ENCODE data around the gene SCAI. TPM values are rescaled to one million over a fixed set of nuclear protein-coding genes. Genes with fewer than 3 reads are reported as not detected.

Gene SCAI
- total and polyA plus RNA-seq, 5 donors: 1.9 to 5.5 (median 4.9) TPM

- WGBS: 93% methylated on average over 2 of the region's 2 CpGs
- intact Hi-C loops (cut with DNase I): no loop called here
- no peak overlapping the region for H3K27ac ChIP-seq (ENCODE audit: low read length)
- H3K27me3 ChIP-seq (ENCODE audit: control insufficient read depth, insufficient read depth): no peaks in the 10 kb centered on the region
- no peaks in the 10 kb centered on the region for H3K9me3 ChIP-seq (ENCODE audit: control insufficient read depth, low read length)
- no peak for DNase-seq
- no peak overlapping the region for H3K4me3 ChIP-seq (ENCODE audit: low read length)
- H3K4me1 ChIP-seq (ENCODE audit: control insufficient read depth, insufficient read depth, low read length): no peaks in the 10 kb centered on the region
- no peak for ATAC-seq
Observed at GRCh38 chr9:124913378-124913777, 229.9 kb downstream of the SCAI start.

DNA sequence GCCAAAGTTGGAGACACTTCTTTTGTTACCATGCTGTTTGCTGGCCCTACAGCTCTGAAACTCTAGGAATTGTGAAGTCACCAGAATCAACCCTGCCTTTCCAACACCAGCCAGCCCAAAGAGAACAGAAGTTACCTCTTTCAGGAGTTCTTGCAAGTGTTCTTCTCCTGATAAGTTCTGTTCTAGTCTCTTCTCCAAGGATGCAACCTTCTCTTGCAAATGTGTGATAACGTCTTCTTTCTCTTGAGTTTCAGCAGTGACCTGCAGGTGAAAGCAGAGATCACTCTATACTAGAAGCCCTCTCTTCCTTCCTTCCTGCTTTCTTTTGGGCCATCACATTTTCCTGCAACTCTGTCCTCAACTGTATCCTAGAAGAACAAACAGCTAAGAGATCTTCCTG lies 231.6 kb downstream of the SCAI start:
- Histone ChIP-seq H3K27ac (ENCODE audit: low read length) (no peak overlapping the region), H3K27me3 (ENCODE audit: control insufficient read depth, insufficient read depth) (no peaks in the 10 kb centered on the region), H3K9me3 (ENCODE audit: control insufficient read depth, low read length) (no peaks in the 10 kb centered on the region), H3K4me3 (ENCODE audit: low read length) (no peak overlapping the region), H3K4me1 (ENCODE audit: control insufficient read depth, insufficient read depth, low read length) (no peaks in the 10 kb centered on the region)
- DNase-seq (no peak), ATAC-seq (no peak)
- WGBS: 87% methylated on average over 1 of the region's 1 CpG
- intact Hi-C loops (cut with DNase I): no loop called here

GRCh38 chr9:124908098-124908497 lies 235.2 kb downstream of the SCAI start:
- WGBS: 83% methylated on average over 2 of the region's 2 CpGs
- Histone ChIP-seq H3K27me3 (ENCODE audit: control insufficient read depth, insufficient read depth) (no peaks in the 10 kb centered on the region), H3K4me3 (ENCODE audit: low read length) (no peak overlapping the region), H3K4me1 (ENCODE audit: control insufficient read depth, insufficient read depth, low read length) (no peaks in the 10 kb centered on the region), H3K27ac (ENCODE audit: low read length) (no peak overlapping the region), H3K9me3 (ENCODE audit: control insufficient read depth, low read length) (no peaks in the 10 kb centered on the region)
- intact Hi-C loops (cut with DNase I): no loop called here
- ATAC-seq (no peak), DNase-seq (no peak)

DNA sequence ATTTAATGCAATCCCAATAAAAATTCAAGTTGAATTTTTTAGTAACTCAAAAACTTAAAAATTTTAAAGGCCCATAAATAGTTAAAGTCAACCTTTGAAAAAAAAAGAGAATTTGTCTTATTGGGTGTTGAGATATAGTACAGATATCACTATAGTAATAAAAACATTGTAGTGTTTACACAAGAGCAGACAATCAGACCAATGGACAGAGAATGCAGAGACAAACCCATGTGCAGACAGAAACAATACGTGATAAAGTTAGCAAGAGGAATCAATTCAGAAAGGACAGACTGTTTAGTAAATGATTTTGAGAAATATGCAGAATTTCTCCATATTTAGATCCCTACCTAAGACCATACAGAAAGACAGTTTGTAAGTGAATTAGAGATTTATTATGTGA lies 236.4 kb downstream of the SCAI start:
- H3K27me3 ChIP-seq (ENCODE audit: control insufficient read depth, insufficient read depth): no peaks in the 10 kb centered on the region
- ATAC-seq (no peak), DNase-seq (no peak)
- WGBS: 74% methylated on average over 1 of the region's 1 CpG
- no peaks in the 10 kb centered on the region for H3K9me3 ChIP-seq (ENCODE audit: control insufficient read depth, low read length)
- H3K4me3 ChIP-seq (ENCODE audit: low read length): no peak overlapping the region
- no peaks in the 10 kb centered on the region for H3K4me1 ChIP-seq (ENCODE audit: control insufficient read depth, insufficient read depth, low read length)
- intact Hi-C loops (cut with DNase I): no loop called here
- H3K27ac ChIP-seq (ENCODE audit: low read length): no peak overlapping the region

- WGBS: 90% methylated on average over 9 of the region's 9 CpGs
- no peaks in the 10 kb centered on the region for H3K9me3 ChIP-seq (ENCODE audit: control insufficient read depth, low read length)
- intact Hi-C loops (cut with DNase I): no loop called here
- DNase-seq: no peak
- H3K27me3 ChIP-seq (ENCODE audit: control insufficient read depth, insufficient read depth): no peaks in the 10 kb centered on the region
- no peak overlapping the region for H3K27ac ChIP-seq (ENCODE audit: low read length)
- no peak for ATAC-seq
- H3K4me3 ChIP-seq (ENCODE audit: low read length): no peak overlapping the region
- H3K4me1 ChIP-seq (ENCODE audit: control insufficient read depth, insufficient read depth, low read length): no peaks in the 10 kb centered on the region
Observed at GRCh38 chr9:124899845-124900244, 243.5 kb downstream of the SCAI start.

- no peaks in the 10 kb centered on the region for H3K27me3 ChIP-seq (ENCODE audit: control insufficient read depth, insufficient read depth)
- DNase-seq: no peak
- no peaks in the 10 kb centered on the region for H3K9me3 ChIP-seq (ENCODE audit: control insufficient read depth, low read length)
- 83% methylated on average over 6 of the region's 6 CpGs for WGBS
- intact Hi-C loops (cut with DNase I): no loop called here
- no peak overlapping the region for H3K4me3 ChIP-seq (ENCODE audit: low read length)
- H3K4me1 ChIP-seq (ENCODE audit: control insufficient read depth, insufficient read depth, low read length): no peaks in the 10 kb centered on the region
- no peak overlapping the region for H3K27ac ChIP-seq (ENCODE audit: low read length)
- no peak for ATAC-seq
Observed at GRCh38 chr9:124897570-124898460, 245.5 kb downstream of the SCAI start.

GRCh38 chr9:124894741-124895170 lies 248.6 kb downstream of the SCAI start:
- H3K9me3 ChIP-seq (ENCODE audit: control insufficient read depth, low read length): no peaks in the 10 kb centered on the region
- no peaks in the 10 kb centered on the region for H3K27me3 ChIP-seq (ENCODE audit: control insufficient read depth, insufficient read depth)
- no peak for ATAC-seq
- H3K4me3 ChIP-seq (ENCODE audit: low read length): no peak overlapping the region
- no peak overlapping the region for H3K27ac ChIP-seq (ENCODE audit: low read length)
- no peaks in the 10 kb centered on the region for H3K4me1 ChIP-seq (ENCODE audit: control insufficient read depth, insufficient read depth, low read length)
- intact Hi-C loops (cut with DNase I): no loop called here
- no peak for DNase-seq

DNA sequence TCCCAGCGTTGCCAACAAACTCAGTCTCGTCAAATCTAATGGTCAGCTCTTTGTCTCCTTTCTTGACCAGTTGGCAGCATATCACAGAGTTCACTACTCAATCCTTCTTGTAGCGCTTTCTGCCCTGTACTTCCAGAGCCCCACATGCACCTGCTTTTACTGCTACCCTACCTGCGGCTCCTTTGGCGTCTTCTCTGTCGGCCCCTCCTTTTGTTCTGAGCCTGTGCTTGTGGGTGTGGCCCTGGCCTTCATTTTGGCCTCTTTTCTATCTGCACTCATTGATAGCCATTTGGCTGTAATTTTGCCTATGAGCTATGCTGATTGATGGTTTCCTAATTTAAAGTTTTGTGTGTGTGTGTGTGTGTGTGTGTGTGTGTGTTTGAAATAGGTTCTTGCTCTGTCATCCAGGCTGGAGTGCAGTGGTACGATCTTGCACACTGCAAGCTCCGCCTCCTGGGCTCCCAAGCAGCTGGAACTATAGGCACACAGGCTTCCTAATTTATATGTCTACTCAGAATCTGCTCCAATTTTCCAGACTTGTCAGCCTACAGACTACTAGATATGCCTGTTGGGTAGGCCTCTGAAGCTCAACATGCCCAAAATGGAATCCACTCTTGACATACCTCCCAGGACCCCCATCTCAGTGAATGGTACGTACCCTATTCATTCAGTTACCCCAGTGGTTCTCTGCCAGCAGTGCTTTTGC lies 249.1 kb downstream of the SCAI start:
- no peak for ATAC-seq

More for the DNA sequence above, 249.1 kb downstream of the SCAI start:
- H3K4me1 ChIP-seq (ENCODE audit: control insufficient read depth, insufficient read depth, low read length): no peaks in the 10 kb centered on the region
- H3K27ac ChIP-seq (ENCODE audit: low read length): no peak overlapping the region
- no peak for DNase-seq
- intact Hi-C loops (cut with DNase I): no loop called here
- WGBS: 84% methylated on average over 9 of the region's 9 CpGs
- H3K4me3 ChIP-seq (ENCODE audit: low read length): no peak overlapping the region
- no peaks in the 10 kb centered on the region for H3K27me3 ChIP-seq (ENCODE audit: control insufficient read depth, insufficient read depth)
- no peaks in the 10 kb centered on the region for H3K9me3 ChIP-seq (ENCODE audit: control insufficient read depth, low read length)

Other genes with a start within 250 kb of the SCAI start
- 10 to 100 TPM; 17.9 to 20.0 (median 19.4) TPM for gene GOLGA1, start 202.4 kb downstream of the SCAI start, total RNA-seq
- gene GOLGA1, start 202.4 kb downstream of the SCAI start, polyA plus RNA-seq: 8.7 TPM
- gene PPP6C, start 46.3 kb upstream of the SCAI start, total RNA-seq: 10 to 100 TPM; 34.5 to 43.1 (median 37.4) TPM
- 19.8 TPM for gene PPP6C, start 46.3 kb upstream of the SCAI start, polyA plus RNA-seq
- gene RABEPK, start 57.0 kb upstream of the SCAI start, total RNA-seq: 10 to 100 TPM in 3 of 4 donors, 1 to 10 TPM in 1; 8.8 to 12.7 (median 11.4) TPM
- 12.0 TPM for gene RABEPK, start 57.0 kb upstream of the SCAI start, polyA plus RNA-seq
- 100 to 1,000 TPM; 176 to 384 (median 284) TPM for gene HSPA5, start 97.8 kb upstream of the SCAI start, total RNA-seq
- gene HSPA5, start 97.8 kb upstream of the SCAI start, polyA plus RNA-seq: 263 TPM
- gene GAPVD1, start 118.3 kb upstream of the SCAI start, total RNA-seq: 10 to 100 TPM; 33.0 to 45.7 (median 33.2) TPM
- gene GAPVD1, start 118.3 kb upstream of the SCAI start, polyA plus RNA-seq: 8.1 TPM

Measured in right cardiac atrium (tissue), 5 donors.